ENCODE results near the gene CBX8. TPM values are rescaled to one million over a fixed set of nuclear protein-coding genes. Genes with fewer than 3 reads are reported as not detected.

CBX8 gene
- total RNA-seq, 1 donor from 2014 or later: 16.3 TPM

DNA sequence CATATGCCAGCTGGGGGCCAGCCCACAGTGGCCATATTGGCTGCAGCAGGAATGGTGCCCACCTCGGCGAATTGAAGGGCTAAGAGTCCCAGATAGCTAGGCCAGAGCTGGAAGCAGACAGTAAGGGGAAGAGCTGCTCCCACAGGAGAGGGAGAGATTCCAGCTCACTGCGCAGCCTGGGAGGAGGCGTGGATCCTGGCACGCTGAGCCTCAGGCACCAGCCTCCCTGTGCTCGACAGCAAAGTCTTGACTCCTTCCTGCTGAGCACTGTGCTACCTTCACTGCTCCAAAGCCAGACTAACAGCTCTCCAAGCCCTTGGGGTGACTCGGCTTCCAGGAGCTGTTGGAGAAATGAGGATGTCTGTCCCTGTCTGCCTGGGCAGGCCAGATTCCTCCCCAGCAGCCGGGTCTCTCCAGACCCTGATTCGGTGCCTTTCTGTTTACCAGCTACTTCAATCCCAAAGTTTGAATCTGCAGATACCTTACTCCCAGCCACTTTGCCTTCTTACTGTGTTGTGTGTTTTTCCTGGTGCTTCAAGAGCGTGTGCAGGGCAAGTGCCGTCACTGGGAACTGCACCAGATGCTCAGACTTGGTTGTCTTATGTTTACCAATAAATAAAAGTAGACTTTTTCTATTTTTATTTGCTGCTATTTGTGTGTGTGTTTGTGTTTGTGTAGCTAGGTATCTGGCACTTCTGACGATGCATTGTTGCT, 9.8 kb downstream of the CBX8 start:
- Mint-ChIP-seq H3K36me3 (peaks cover 14% of the 10 kb centered on the region), H3K4me3 (no peak overlapping the region), H3K4me1 (peaks cover 15% of the 10 kb centered on the region), H3K27ac (no peak overlapping the region), H3K27me3 (ENCODE audit: low read depth) (peaks cover 56% of the 10 kb centered on the region), H3K9me3 (no peaks in the 10 kb centered on the region)
- no peak for DNase-seq (ENCODE audit: low spot score in 2 of 2, unreplicated experiment in 2 of 2)
- TF ChIP-seq, protein P1, sequence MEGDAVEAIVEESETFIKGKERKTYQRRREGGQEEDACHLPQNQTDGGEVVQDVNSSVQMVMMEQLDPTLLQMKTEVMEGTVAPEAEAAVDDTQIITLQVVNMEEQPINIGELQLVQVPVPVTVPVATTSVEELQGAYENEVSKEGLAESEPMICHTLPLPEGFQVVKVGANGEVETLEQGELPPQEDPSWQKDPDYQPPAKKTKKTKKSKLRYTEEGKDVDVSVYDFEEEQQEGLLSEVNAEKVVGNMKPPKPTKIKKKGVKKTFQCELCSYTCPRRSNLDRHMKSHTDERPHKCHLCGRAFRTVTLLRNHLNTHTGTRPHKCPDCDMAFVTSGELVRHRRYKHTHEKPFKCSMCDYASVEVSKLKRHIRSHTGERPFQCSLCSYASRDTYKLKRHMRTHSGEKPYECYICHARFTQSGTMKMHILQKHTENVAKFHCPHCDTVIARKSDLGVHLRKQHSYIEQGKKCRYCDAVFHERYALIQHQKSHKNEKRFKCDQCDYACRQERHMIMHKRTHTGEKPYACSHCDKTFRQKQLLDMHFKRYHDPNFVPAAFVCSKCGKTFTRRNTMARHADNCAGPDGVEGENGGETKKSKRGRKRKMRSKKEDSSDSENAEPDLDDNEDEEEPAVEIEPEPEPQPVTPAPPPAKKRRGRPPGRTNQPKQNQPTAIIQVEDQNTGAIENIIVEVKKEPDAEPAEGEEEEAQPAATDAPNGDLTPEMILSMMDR (IDR thresholded peaks at IDR 0.05; ENCODE audit: unreplicated experiment): no peak

DNA sequence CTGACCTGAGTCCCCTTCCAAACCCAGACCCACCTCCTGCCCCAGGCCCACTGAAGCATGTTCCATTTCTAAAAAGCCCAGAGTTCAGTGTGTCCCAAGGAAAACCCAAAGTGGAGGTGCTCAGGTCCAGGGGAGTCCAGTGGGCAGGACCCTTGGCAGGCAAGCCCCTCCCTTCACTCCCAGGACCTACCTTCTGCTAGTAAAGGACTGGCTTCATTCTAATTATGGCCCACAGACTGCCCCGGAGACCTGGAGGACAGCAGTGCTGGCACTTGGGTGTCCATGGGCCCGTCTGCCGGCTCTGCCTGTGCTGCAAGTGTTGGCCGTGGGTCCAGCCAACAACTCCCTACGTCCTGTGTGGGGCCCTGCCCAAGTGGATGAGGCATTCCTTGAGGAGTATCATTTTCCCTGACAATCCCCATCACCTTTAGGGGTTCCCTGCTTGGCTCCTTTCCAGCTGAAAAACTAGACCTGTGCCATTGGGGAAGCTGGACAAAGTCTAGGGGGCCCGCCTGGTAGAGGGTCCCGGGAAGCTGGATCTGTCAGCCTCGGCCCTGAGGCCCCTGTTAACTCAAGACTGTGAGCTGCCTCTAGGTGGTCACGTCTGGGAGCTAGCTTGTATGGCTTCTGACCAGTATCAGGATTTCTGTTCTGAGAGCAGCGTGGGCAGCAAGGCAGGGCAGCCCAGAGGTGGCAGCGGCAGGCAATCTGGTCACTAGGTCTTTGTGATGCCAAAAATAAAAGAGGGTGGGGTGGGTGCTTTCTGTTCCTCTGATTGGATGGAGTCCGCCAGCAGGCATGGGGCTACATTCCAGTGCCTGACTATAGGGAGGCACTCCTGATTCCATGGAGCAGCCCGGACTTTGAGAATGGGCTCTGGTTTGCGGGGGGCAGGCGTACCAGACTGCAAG, 10.7 kb downstream of the CBX8 start:
- Mint-ChIP-seq H3K9me3 (no peaks in the 10 kb centered on the region), H3K4me3 (no peak overlapping the region), H3K27ac (no peak overlapping the region), H3K27me3 (ENCODE audit: low read depth) (peaks cover 46% of the 10 kb centered on the region), H3K4me1 (peaks cover 11% of the 10 kb centered on the region), H3K36me3 (peaks cover 18% of the 10 kb centered on the region)
- TF ChIP-seq, protein P1 (IDR thresholded peaks at IDR 0.05; ENCODE audit: unreplicated experiment): no peak
- no peak for DNase-seq (ENCODE audit: low spot score in 2 of 2, unreplicated experiment in 2 of 2)

DNA sequence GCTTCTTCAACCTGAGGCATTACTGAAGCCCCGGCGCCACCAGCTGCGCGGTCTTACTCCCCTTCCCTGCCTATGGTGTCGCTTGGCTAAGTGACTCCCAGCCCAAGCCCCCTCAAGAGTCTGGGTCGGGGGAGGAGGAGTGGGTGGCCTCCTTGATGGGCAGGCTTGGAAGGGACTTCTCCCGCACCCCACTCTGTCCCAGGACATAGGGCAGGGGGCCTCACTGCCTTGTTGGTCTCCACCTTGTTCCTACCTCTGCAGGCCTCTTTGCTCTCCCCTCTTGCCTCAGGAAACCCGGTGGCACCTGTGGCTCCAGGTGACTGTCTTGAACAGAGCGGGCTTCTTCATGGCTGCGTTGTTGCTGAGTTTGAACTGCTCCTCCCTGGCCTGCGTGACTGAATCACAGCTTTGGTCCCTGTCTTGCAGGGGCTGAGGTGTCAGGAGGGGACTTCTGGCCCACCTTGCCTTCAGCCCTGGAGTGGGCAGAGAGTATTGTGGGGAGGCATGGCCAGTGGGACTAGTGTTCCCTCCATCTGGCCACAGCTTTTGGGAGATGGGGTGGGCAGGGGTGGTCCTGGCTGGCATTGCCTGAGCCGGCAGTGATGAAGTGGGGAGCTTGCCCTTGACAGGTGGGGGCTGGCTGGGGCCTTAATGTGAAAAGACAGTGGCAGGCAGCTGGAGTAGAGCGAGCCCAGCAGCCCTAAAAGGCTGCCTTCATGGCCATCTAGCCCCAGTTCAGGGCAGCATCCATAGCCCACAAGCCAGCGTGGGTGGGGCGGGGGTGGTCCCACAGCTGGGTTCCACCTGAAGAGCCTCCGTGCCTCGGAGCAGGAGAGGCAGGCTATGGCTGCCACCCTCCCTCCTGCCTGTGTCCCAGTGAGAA, 11.6 kb downstream of the CBX8 start:
- Mint-ChIP-seq H3K36me3 (peaks cover 25% of the 10 kb centered on the region), H3K9me3 (no peaks in the 10 kb centered on the region), H3K4me1 (peaks cover 11% of the 10 kb centered on the region), H3K27ac (no peak overlapping the region), H3K4me3 (no peak overlapping the region), H3K27me3 (ENCODE audit: low read depth) (peaks cover 37% of the 10 kb centered on the region)
- DNase-seq (ENCODE audit: low spot score in 2 of 2, unreplicated experiment in 2 of 2): no peak
- TF ChIP-seq, protein P1 (IDR thresholded peaks at IDR 0.05; ENCODE audit: unreplicated experiment): no peak

DNA sequence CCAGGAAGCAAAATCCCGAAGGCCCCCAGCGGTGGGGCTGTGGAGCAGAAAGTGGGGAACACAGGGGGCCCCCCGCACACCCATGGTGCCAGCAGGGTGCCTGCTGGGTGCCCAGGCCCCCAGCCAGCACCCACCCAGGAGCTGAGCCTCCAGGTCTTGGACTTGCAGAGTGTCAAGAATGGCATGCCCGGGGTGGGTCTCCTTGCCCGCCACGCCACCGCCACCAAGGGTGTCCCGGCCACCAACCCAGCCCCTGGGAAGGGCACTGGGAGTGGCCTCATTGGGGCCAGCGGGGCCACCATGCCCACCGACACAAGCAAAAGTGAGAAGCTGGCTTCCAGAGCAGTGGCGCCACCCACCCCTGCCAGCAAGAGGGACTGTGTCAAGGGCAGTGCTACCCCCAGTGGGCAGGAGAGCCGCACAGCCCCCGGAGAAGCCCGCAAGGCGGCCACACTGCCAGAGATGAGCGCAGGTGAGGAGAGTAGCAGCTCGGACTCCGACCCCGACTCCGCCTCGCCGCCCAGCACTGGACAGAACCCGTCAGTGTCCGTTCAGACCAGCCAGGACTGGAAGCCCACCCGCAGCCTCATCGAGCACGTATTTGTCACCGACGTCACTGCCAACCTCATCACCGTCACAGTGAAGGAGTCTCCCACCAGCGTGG, 12.4 kb downstream of the CBX8 start:
- Mint-ChIP-seq H3K27me3 (ENCODE audit: low read depth) (peaks cover 32% of the 10 kb centered on the region), H3K4me3 (no peak overlapping the region), H3K36me3 (peaks cover 32% of the 10 kb centered on the region), H3K27ac (no peak overlapping the region), H3K9me3 (no peaks in the 10 kb centered on the region), H3K4me1 (peaks cover 16% of the 10 kb centered on the region)
- DNase-seq (ENCODE audit: low spot score in 2 of 2, unreplicated experiment in 2 of 2): no peak
- TF ChIP-seq, protein P1 (IDR thresholded peaks at IDR 0.05; ENCODE audit: unreplicated experiment): peak; percentile 29

DNA sequence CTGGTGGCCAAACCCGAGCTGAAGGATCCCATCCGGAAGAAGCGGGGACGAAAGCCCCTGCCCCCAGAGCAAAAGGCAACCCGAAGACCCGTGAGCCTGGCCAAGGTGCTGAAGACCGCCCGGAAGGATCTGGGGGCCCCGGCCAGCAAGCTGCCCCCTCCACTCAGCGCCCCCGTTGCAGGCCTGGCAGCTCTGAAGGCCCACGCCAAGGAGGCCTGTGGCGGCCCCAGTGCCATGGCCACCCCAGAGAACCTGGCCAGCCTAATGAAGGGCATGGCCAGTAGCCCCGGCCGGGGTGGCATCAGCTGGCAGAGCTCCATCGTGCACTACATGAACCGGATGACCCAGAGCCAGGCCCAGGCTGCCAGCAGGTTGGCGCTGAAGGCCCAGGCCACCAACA, 13.0 kb downstream of the CBX8 start:
- Mint-ChIP-seq H3K4me1 (peaks cover 18% of the 10 kb centered on the region), H3K36me3 (peaks cover 32% of the 10 kb centered on the region)

More for the DNA sequence above, 13.0 kb downstream of the CBX8 start:
- H3K27ac Mint-ChIP-seq: no peak overlapping the region
- peaks cover 26% of the 10 kb centered on the region for H3K27me3 Mint-ChIP-seq (ENCODE audit: low read depth)
- DNase-seq (ENCODE audit: low spot score in 2 of 2, unreplicated experiment in 2 of 2): no peak
- H3K4me3 Mint-ChIP-seq: no peak overlapping the region
- H3K9me3 Mint-ChIP-seq: no peaks in the 10 kb centered on the region
- TF ChIP-seq, protein P1 (IDR thresholded peaks at IDR 0.05; ENCODE audit: unreplicated experiment): no peak

Measured in mesothelial cell of epicardium (in vitro differentiated cells).